ENCODE measurements around the gene TMIGD1. TPM values are rescaled to one million over a fixed set of nuclear protein-coding genes. Genes with fewer than 3 reads are reported as not detected.

The TMIGD1 gene
- total and polyA plus RNA-seq, 2 of the 13 experiments (the other 11 are each of a cell fraction or from before 2014, with no cell fraction given): not detected

- TF ChIP-seq TFDP1 (CRISPR knock-in tag; IDR thresholded peaks at IDR 0.05; ENCODE audit: borderline replicate concordance): no peak
- TF ChIP-seq ZBTB8A (CRISPR knock-in tag; IDR thresholded peaks at IDR 0.05; ENCODE audit: borderline replicate concordance, low read depth): no peak
- TF ChIP-seq ZBTB10 (CRISPR knock-in tag; IDR thresholded peaks at IDR 0.05; ENCODE audit: borderline replicate concordance): no peak
- TF ChIP-seq ZMAT5 (CRISPR knock-in tag; IDR thresholded peaks at IDR 0.05; ENCODE audit: borderline replicate concordance, low read depth): no peak
- TF ChIP-seq KLF11 (CRISPR knock-in tag; IDR thresholded peaks at IDR 0.05): no peak
- TF ChIP-seq ZNF335 (CRISPR knock-in tag; IDR thresholded peaks at IDR 0.05): no peak
- TF ChIP-seq SIN3B (IDR thresholded peaks at IDR 0.05; ENCODE audit: low read length): no peak
- TF ChIP-seq HNRNPLL (IDR thresholded peaks at IDR 0.05; ENCODE audit: low read depth, low read length, poor library complexity, severe bottlenecking): no peak
- TF ChIP-seq ZBTB34 (CRISPR knock-in tag; IDR thresholded peaks at IDR 0.05): 0 out of 2 replicates have a peak, but pooled peaks have one; percentile 67
- TF ChIP-seq GMEB2 (CRISPR knock-in tag; IDR thresholded peaks at IDR 0.05; ENCODE audit: low read depth): no peak
- TF ChIP-seq HES4 (CRISPR knock-in tag; IDR thresholded peaks at IDR 0.05; ENCODE audit: borderline replicate concordance): no peak
- no peak for TF ChIP-seq RARG (CRISPR knock-in tag; IDR thresholded peaks at IDR 0.05; ENCODE audit: low read depth)
- TF ChIP-seq ATM (IDR thresholded peaks at IDR 0.05; ENCODE audit: borderline replicate concordance): no peak
- TF ChIP-seq REPIN1 (CRISPR knock-in tag; IDR thresholded peaks at IDR 0.05; ENCODE audit: borderline replicate concordance, low read depth): peak; percentile 38; the same call in 1 of the 2 replicates
- no peak for TF ChIP-seq NCOA1 (CRISPR knock-in tag; IDR thresholded peaks at IDR 0.05)
- TF ChIP-seq ZBTB3 (CRISPR knock-in tag; IDR thresholded peaks at IDR 0.05; ENCODE audit: borderline replicate concordance, low read depth): 0 out of 2 replicates have a peak, but pooled peaks have one; percentile 41
- TF ChIP-seq KDM6A (CRISPR knock-in tag; IDR thresholded peaks at IDR 0.05; ENCODE audit: low read depth): peak; percentile 73; the same call in 1 of the 2 replicates
- TF ChIP-seq MYPOP (CRISPR knock-in tag; IDR thresholded peaks at IDR 0.05): no peak
- TF ChIP-seq FOXC1 (CRISPR knock-in tag; IDR thresholded peaks at IDR 0.05; ENCODE audit: borderline replicate concordance): no peak
- TF ChIP-seq ZFP82 (CRISPR knock-in tag; IDR thresholded peaks at IDR 0.05; ENCODE audit: borderline replicate concordance): no peak
Observed at GRCh38 chr17:30337393-30337999, 3.6 kb upstream of the TMIGD1 start (continued).
